ENCODE measurements around the gene DOK6.
"Not testable (repeated sequence)": the region's sequence is repeated elsewhere in the genome, so short reads cannot be mapped to it uniquely, and the experiment has no call there.

Gene DOK6

DNA sequence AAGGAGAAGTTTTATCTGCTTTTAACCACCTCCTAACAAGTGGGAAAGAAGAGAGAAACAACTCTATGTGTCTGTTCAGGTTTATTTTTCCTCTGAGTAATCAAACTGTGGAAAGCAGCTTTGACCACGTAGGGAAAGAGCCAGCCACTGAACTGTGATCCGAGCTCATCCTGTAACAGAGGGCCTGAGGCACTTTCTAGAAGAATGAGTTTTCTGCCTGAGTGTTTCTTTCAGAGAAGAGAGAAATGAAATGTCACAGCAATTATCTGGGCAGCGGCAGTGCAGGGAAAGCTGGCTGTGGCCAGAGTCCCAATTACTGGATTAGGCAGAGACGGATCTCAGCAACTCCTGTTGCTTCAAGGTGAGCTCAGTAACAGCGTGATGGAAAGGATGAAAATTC, 395.1 kb downstream of the DOK6 start:
- peak; percentile 48 for DNase-seq (ENCODE audit: low read depth, low spot score)

GRCh38 chr18:69804776-69805501, 404.3 kb downstream of the DOK6 start:
- DNase-seq (ENCODE audit: low read depth, low spot score) = no peak

DNA sequence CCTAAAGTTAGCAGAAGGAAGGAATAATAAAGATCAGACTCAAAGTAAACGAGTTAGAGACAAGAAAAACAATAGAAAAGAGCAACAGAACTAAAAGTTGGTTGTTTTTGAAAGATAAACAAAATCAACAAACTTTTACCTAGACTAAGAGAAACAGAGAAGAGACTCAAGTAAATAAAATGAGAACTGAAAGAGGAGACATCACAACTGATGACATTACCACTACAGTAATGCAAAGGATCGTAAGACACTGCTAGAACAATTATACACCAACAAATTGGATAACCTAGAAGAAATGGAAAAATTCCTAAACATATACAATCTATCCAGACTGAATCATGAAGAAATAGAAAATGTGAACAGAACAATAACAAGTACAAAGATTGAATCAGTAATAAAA, 407.7 kb downstream of the DOK6 start:
- DNase-seq (ENCODE audit: low read depth, low spot score) = no peak

DNA sequence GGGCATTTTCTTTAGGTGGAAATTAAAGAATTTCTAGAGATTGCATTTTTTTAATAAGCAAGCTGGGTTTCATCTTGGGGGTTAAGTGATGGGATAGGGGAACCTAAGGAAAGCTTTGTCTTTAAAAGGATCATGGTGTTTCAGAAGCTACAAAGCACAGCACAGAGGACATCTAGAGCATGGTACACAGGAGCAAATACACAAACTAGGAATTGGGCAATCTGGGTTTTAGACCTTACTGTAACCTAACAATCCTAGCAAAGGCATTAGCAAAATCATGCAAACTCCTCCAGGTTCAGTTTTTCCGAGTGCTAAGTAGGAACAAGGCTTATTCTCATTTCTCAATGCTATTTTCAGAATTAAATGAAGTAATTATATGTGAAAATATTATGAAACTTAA, 412.9 kb downstream of the DOK6 start:
- no peak for DNase-seq (ENCODE audit: low read depth, low spot score)

GRCh38 chr18:69814861-69815385, 414.2 kb downstream of the DOK6 start:
- peak; percentile 53 for DNase-seq (ENCODE audit: low read depth, low spot score)

DNA sequence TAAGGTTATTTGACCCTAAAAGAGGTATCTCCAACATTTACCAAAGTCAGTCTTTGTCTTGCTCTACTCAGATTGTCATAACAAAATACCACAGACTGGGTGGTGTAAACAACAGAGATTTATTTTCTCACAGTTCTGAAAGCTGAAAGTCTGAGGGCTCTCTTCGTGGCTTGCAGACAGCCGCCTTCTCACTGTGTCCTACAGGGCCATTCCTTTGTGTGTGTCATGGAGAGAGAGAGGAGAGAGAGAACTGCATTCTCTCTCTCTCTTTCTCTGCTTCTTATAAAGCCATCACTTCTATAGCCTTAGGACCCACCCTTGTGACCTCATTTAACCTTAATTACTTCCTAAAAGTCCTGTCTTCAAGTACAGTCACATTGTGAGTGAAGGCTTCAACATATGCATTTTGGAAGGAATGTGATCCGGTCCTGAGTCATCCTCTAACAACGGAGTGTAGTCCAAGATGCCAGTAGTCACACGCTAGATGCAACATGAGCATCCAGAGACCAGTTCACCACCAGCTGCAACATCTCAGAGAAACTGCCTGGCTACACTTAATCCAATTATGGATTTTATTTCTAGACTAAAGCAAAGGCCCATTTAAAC, 416.8 kb downstream of the DOK6 start:
- no peak for DNase-seq (ENCODE audit: low read depth, low spot score)

DNA sequence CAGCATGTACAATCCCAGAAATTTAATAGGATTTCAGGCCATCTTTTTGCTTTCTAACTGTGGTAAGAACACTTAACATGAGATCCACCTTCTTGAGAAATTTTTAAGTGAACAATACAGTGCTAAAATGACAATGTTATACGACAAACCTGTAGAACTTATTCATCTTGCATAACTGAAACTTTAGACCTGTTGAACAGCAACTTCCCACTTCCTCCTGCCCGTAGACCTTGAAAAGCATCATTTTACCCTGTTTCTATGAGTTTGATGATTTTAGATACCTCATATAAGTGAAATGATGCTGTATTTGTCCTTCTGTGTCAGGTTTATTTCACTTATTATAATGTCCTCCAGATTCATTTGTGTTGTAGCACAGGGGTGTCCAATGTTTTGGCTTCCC, 418.8 kb downstream of the DOK6 start:
- DNase-seq (ENCODE audit: low read depth, low spot score) = no peak

GRCh38 chr18:69820538-69820937, 419.9 kb downstream of the DOK6 start:
- no peak for DNase-seq (ENCODE audit: low read depth, low spot score)

- DNase-seq (ENCODE audit: low read depth, low spot score) = no peak
These were observed 429.5 kb downstream of the DOK6 start for GRCh38 chr18:69830189-69830588.

DNA sequence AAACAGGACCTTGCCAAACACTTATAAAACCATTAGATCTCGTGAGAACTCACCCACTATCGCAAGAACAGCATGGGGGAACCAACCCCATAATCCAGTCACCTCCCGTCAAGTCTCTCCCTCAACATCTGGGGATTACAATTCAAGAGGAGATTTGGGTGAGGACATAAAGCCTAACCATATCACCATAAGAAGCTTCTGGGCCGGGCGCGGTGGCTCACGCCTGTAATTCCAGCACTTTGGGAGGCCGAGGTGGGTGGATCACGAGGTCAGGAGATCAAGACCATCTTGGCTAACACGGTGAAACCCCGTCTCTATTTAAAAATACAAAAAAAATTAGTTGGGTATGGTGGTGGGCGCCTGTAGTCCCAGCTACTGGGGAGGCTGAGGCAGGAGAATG, 434.3 kb downstream of the DOK6 start:
- not testable (repeated sequence) for DNase-seq (ENCODE audit: low read depth, low spot score)

- no peak for DNase-seq (ENCODE audit: low read depth, low spot score)
These were observed 437.3 kb downstream of the DOK6 start for GRCh38 chr18:69838003-69838402.

- DNase-seq (ENCODE audit: low read depth, low spot score) = peak; percentile 62
These were observed 438.1 kb downstream of the DOK6 start for GRCh38 chr18:69838620-69839411.

DNA sequence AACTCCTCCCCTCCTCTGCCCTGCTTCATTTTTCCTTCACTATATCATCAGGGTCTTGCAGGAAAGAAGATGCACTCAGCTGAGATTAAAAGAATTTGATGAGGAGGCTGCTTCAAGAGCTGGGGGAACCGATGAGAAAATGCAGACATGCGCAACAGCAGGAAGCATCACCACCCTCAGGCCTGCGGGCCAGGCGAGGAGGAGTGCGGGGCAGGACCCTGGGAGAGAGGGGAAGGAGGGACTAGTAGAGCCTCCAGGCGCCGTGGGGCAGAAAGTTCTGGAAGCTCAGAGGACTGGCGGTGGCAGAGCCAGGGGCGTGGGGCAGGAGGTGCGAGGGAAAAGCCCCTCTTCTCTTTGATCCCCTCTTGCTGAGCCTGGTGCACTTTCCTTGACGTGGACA, 438.8 kb downstream of the DOK6 start:
- DNase-seq (ENCODE audit: low read depth, low spot score) = peak; percentile 21

DNA sequence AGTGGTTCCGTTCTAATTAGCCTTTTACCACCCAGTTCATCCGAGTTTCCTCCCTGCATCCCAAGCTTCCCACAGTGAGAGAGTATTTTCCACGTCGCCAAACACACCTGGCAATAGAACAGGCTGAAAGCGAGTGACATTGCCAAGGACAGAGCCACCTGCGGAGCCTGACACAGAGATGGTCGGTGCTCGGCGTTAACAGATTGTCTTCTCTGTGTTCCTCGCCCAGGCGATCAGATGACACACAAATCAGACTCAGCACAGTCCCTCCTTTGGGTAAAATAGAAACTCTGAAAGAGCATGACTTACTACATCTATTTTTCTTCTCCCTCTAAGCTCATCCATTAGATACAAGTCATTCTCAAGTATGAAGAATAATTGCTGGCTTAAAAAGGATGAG, 439.3 kb downstream of the DOK6 start:
- DNase-seq (ENCODE audit: low read depth, low spot score) = no peak

DNA sequence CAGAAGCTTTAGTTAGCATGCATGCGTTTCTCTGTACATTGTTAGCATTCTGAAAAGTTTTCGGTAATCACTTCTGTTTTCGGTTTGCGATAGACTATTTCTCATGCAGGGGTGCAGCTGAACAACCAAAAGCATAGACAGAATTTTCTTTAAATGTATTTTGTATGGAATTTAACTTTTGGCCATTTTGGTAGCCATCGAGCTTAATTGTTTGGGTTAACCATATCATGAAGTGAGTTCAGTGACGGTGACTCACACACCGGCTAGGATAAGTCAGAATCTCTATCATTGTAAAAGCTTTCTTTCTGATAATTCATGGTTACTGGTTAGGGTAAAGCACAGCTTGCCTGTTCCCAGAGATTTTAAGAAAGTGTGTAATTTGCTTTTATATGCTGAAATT, 439.8 kb downstream of the DOK6 start:
- DNase-seq (ENCODE audit: low read depth, low spot score) = no peak

- no peak for DNase-seq (ENCODE audit: low read depth, low spot score)
These were observed 440.4 kb downstream of the DOK6 start for GRCh38 chr18:69841117-69841516.

DNA sequence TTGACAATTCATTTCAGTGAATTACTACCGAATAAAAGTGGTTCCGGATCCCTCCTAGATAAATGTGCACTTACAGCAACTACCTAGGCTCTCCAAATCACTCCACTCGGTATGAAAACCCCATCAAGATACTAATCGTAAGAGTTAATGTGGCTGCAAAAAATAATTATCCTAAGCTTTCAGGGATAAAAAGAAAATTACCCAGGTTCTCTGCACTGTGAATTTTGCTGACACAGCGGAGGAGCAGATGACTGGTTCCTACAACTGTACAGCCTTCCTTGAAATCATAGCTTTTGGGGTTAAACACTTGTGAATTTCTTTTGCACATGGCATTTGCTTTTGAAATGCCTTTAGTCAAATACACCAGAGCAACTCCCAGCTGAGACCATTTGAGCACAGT, 442.3 kb downstream of the DOK6 start:
- no peak for DNase-seq (ENCODE audit: low read depth, low spot score)

DNA sequence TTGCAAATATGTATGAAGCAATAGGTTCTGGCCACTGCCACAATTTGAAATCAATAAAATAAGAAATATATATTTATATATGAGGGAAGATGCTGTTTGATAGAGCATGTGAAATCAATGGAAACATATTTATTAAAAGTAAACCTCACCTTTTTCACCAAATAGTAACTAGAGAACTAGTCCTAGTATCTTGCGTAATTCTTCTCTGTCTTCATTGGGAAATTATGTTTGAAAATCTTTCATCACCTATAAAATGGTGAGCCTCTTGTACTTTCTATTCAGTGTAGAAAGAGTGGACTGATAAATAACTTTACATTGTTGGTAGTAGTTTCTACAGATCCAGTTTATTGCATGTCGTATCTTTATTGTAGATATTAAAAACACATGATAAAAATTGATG, 444.0 kb downstream of the DOK6 start:
- no peak for DNase-seq (ENCODE audit: low read depth, low spot score)

DNA sequence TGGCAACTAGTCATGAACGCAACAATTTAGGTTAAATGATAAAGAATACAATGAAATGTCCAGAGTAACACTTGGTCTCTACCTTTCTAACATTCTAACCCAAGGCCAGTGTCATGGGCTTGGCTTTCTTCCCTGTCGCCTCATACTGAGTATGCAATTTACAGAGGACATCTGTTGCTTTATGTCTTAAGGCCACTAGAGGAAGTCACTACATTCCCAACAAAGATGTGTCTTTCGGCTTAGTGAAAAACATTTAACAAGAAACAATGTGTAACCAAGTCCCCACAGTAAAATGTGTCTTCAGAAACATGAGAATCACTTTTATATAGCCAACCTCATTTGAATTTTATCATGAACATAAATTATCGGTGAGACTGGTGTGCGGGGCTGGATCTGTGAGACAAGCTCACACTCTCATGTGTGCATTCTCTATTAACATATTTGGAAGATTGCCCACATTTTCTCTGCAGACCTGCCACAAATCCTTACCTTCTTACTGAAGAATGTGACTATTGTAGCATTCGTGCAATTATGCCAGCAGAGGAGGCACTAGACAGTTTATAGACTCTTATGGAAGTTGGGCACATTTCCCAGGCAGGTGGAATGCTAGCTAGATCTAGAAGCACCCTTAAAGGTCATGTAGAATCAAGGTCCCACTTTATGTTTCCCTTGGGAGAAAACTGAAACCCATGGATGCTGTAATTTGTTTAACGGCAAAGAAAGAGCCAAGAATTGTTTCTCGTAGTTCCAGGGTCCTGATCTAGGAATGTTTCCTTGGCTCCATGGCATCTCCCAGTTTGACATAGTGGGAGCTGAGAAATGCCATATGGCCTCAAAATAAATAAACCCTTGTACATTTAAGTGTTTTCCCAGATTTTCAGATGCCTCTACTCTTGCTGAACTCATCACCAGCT, 445.2 kb downstream of the DOK6 start:
- DNase-seq (ENCODE audit: low read depth, low spot score) = no peak

GRCh38 chr18:69853051-69853450, 452.4 kb downstream of the DOK6 start:
- DNase-seq (ENCODE audit: low read depth, low spot score) = no peak

DNA sequence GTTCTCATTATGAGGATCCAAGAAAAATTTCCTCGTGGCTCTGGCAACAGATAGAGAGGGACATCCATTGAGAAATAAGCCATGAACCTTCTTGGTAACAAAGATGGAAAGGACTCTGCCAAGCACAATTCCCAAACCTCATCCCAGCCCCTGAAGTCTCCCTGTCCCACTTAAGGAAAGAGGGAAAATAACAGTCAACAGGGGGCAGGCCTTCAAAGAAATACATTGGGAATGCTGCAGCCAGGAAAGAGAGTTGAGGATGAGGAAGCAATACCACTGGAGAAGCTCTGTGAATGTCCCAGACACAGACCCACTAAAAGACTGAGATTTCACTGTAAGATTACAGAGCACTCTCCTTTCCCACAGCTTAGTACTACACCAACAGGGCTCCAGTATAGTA, 453.8 kb downstream of the DOK6 start:
- DNase-seq (ENCODE audit: low read depth, low spot score) = no peak

- no peak for DNase-seq (ENCODE audit: low read depth, low spot score)
These were observed 458.2 kb downstream of the DOK6 start for GRCh38 chr18:69858897-69859296.
